Measurements from ENCODE around the gene SPDYC.

Gene SPDYC

GRCh38 chr11:65208785-65209710 is 39.0 kb downstream of the SPDYC start:
- DNase-seq, result no peak

- DNase-seq, result no peak
These were observed 39.8 kb downstream of the SPDYC start for GRCh38 chr11:65209711-65210360.

- no peak for DNase-seq
These were observed 40.3 kb downstream of the SPDYC start for GRCh38 chr11:65210361-65210731.

- no peak for DNase-seq
These were observed 40.7 kb downstream of the SPDYC start for GRCh38 chr11:65210748-65211147.

- DNase-seq, result no peak
These were observed 41.5 kb downstream of the SPDYC start for GRCh38 chr11:65211293-65212105.

GRCh38 chr11:65212226-65212801 is 42.3 kb downstream of the SPDYC start:
- DNase-seq, result no peak

GRCh38 chr11:65213322-65214211 is 43.5 kb downstream of the SPDYC start:
- DNase-seq, result no peak

GRCh38 chr11:65214212-65214845 is 44.3 kb downstream of the SPDYC start:
- no peak for DNase-seq

- DNase-seq, result no peak
These were observed 45.5 kb downstream of the SPDYC start for GRCh38 chr11:65215441-65216076.

GRCh38 chr11:65216830-65217229 is 46.8 kb downstream of the SPDYC start:
- DNase-seq, result no peak

- no peak for DNase-seq
These were observed 47.7 kb downstream of the SPDYC start for GRCh38 chr11:65217441-65218423.

- no peak for DNase-seq
These were observed 48.4 kb downstream of the SPDYC start for GRCh38 chr11:65218446-65218845.

GRCh38 chr11:65219930-65220213 is 49.8 kb downstream of the SPDYC start:
- no peak for DNase-seq

- no peak for DNase-seq
These were observed 51.0 kb downstream of the SPDYC start for GRCh38 chr11:65221026-65221425.

All from activated T-cell treated with anti-CD3 and anti-CD28 coated beads, Interleukin-2, amount 50 U/mL, for 1 hour (primary cell).